Measurements from ENCODE around the gene RASSF4. TPM values are rescaled to one million over a fixed set of nuclear protein-coding genes. Genes with fewer than 3 reads are reported as not detected.

The RASSF4 gene
- total RNA-seq, 1 experiment from 2014 or later = 2.8 TPM

- Histone ChIP-seq H3K36me3 (ENCODE audit: control insufficient read depth in 1 of 2, insufficient read depth in 2 of 2, low read length in 2 of 2) (no peaks in the 10 kb centered on the region), H3K9me3 (ENCODE audit: control insufficient read depth in 1 of 2, insufficient read depth in 1 of 2, low read depth in 1 of 2, low read length in 2 of 2) (no peaks in the 10 kb centered on the region), H3K9me2 (ENCODE audit: insufficient read depth) (no peaks in the 10 kb centered on the region), H3K4me1 (ENCODE audit: control insufficient read depth in 1 of 2, insufficient read depth in 2 of 2, low read length in 2 of 2) (peaks cover 0 to 7% of the 10 kb centered on the region in 2 experiments; a peak in 1 of 4 replicates), H2AFZ (ENCODE audit: low read depth, low read length, poor library complexity, severe bottlenecking) (no peak overlapping the region), H3K27me3 (ENCODE audit: insufficient read depth, low read length) (0 out of 2 replicates have a peak, but pooled peaks cover 5% of the 10 kb centered on the region), H3K79me2 (ENCODE audit: insufficient read depth, low read length) (peaks cover 25% of the 10 kb centered on the region), H3K4me2 (ENCODE audit: low read length) (peak overlapping the region; percentile 74), H4K20me1 (ENCODE audit: insufficient read depth) (no peaks in the 10 kb centered on the region), H3K4me3 (replicated peaks in 1 of 2; ENCODE audit: low read depth in 1 of 2, low read length in 2 of 2) (peak overlapping the region; percentile 22 to 62), H3K9ac (ENCODE audit: low read length) (peak overlapping the region; percentile 62), H3K27ac (ENCODE audit: low read depth, low read length) (peak overlapping the region; percentile 71)
- POLR2A ChIA-PET = interaction anchor here (1.8 kb wide), 1 partner anchor 68 kb away, joined by 4 read pairs; no protein-coding TSS in a partner anchor
- DNase-seq (ENCODE audit: low read depth, low spot score) (no peak), ATAC-seq (no peak)
- CTCF ChIA-PET = no interaction called here
- TSS peak; percentile 73 for BruUV-seq (replicated peaks)
- RAD21 ChIA-PET (ENCODE audit: low non-redundant PET in 1 of 2, low total read pairs in 2 of 2, uncharacterized antibody in 2 of 2, unreplicated experiment in 2 of 2) = interaction anchor here in 1 of 2 experiments (0.5 kb wide), 1 partner anchor 235 kb away, joined by 3 read pairs; no protein-coding TSS in a partner anchor
- intact Hi-C loops (cut with micrococcal nuclease) = loop anchor here (10.0 kb wide), 3 partner anchors 235 to 1225 kb away; no protein-coding TSS in a partner anchor
- TF ChIP-seq TCF7L2 (IDR thresholded peaks at IDR 0.05; ENCODE audit: borderline replicate concordance, extremely low read depth, insufficient read depth, insufficient read length) (no peak), SIN3A (IDR thresholded peaks at IDR 0.05; ENCODE audit: low read depth) (no peak)
Measured at GRCh38 chr10:45000138-45000751, 40.6 kb downstream of the RASSF4 start.

GRCh38 chr10:45000752-45001380, 41.3 kb downstream of the RASSF4 start, which contains the start of gene ZNF22:
TSS of gene ZNF22 (plus strand) at chr10:45000923. CDS start at chr10:45003369, 2,446 bp downstream.
- H3K36me3 ChIP-seq (ENCODE audit: control insufficient read depth in 1 of 2, insufficient read depth in 2 of 2, low read length in 2 of 2) = no peaks in the 10 kb centered on the region
- no peaks in the 10 kb centered on the region for H4K20me1 ChIP-seq (ENCODE audit: insufficient read depth)
- peak within 1 kb of the TSS; percentile 74 for H3K4me2 ChIP-seq (ENCODE audit: low read length)
- H3K27me3 ChIP-seq (ENCODE audit: insufficient read depth, low read length) = 0 out of 2 replicates have a peak, but pooled peaks cover 5% of the 10 kb centered on the region
- H3K27ac ChIP-seq (ENCODE audit: low read depth, low read length) = peak within 1 kb of the TSS; percentile 71
- BruUV-seq (replicated peaks) = no TSS peak
- ATAC-seq = peak; percentile 77
- ChIA-PET RAD21 (ENCODE audit: low non-redundant PET in 1 of 2, low total read pairs in 2 of 2, uncharacterized antibody in 2 of 2, unreplicated experiment in 2 of 2) (no interaction called here), POLR2A (interaction anchor here (1.2 to 1.8 kb wide), 3 partner anchors 20 to 68 kb away, joined by 4 to 6 read pairs (median 5); partner anchors contain the start of gene DEPP1), CTCF (interaction anchor here (1.2 kb wide), 1 partner anchor 22 kb away, joined by 3 read pairs; the partner anchor contains the start of gene DEPP1)
- no peak for DNase-seq (ENCODE audit: low read depth, low spot score)
- H3K4me1 ChIP-seq (ENCODE audit: control insufficient read depth in 1 of 2, insufficient read depth in 2 of 2, low read length in 2 of 2) = peaks cover 0 to 7% of the 10 kb centered on the region in 2 experiments; a peak in 1 of 4 replicates
- intact Hi-C loops (cut with micrococcal nuclease) = loop anchor here (10.0 kb wide), 3 partner anchors 234 to 1224 kb away; no protein-coding TSS in a partner anchor
- H3K4me3 ChIP-seq (replicated peaks in 1 of 2; ENCODE audit: low read depth in 1 of 2, low read length in 2 of 2) = peak within 1 kb of the TSS; percentile 52 to 62
- no peak within 1 kb of the TSS for H2AFZ ChIP-seq (ENCODE audit: low read depth, low read length, poor library complexity, severe bottlenecking)
- H3K9me3 ChIP-seq (ENCODE audit: control insufficient read depth in 1 of 2, insufficient read depth in 1 of 2, low read depth in 1 of 2, low read length in 2 of 2) = no peaks in the 10 kb centered on the region
- peaks cover 25% of the 10 kb centered on the region for H3K79me2 ChIP-seq (ENCODE audit: insufficient read depth, low read length)
- H3K9me2 ChIP-seq (ENCODE audit: insufficient read depth) = no peaks in the 10 kb centered on the region
- peak within 1 kb of the TSS; percentile 62 for H3K9ac ChIP-seq (ENCODE audit: low read length)
- TF ChIP-seq ELF1 (IDR thresholded peaks at IDR 0.05; ENCODE audit: borderline replicate concordance, low read depth) = no peak
- TF ChIP-seq SIN3A (IDR thresholded peaks at IDR 0.05; ENCODE audit: low read depth) = no peak
- peak; percentile 14 for TF ChIP-seq YY1 (IDR thresholded peaks at IDR 0.05; ENCODE audit: extremely low read depth, insufficient replicate concordance, low read depth, low read length)
- no peak for TF ChIP-seq CEBPB (IDR thresholded peaks at IDR 0.05; ENCODE audit: low read depth)
- no peak for TF ChIP-seq CBX3 (IDR thresholded peaks at IDR 0.05; ENCODE audit: low read depth)
- no peak for TF ChIP-seq SRF (IDR thresholded peaks at IDR 0.05; ENCODE audit: low read depth)
- no peak for TF ChIP-seq ATF3 (IDR thresholded peaks at IDR 0.05)
- no peak for TF ChIP-seq EZH2phosphoT487 (IDR thresholded peaks at IDR 0.05; ENCODE audit: borderline replicate concordance)
- TF ChIP-seq ZNF274 (IDR thresholded peaks at IDR 0.05; ENCODE audit: low read depth, low read length) = no peak
- TF ChIP-seq POLR2AphosphoS5 (IDR thresholded peaks at IDR 0.05; ENCODE audit: low read depth, low read length) = peak; percentile 64
- peak; percentile 98 for TF ChIP-seq ZFX (IDR thresholded peaks at IDR 0.05)
- TF ChIP-seq POLR2A (IDR thresholded peaks at IDR 0.05; ENCODE audit: borderline replicate concordance, extremely low read depth, insufficient read depth, insufficient read length) = no peak
- TF ChIP-seq MAX (IDR thresholded peaks at IDR 0.05) = no peak
- no peak for TF ChIP-seq ZBTB33 (IDR thresholded peaks at IDR 0.05; ENCODE audit: extremely low read depth, insufficient replicate concordance, low read length)
- 0 out of 2 replicates have a peak, but pooled peaks have one; percentile 16 for TF ChIP-seq EGR1 (IDR thresholded peaks at IDR 0.05; ENCODE audit: low read depth)
- TF ChIP-seq FOSL1 (IDR thresholded peaks at IDR 0.05; ENCODE audit: low read depth) = no peak
